Retinal pigment epithelial cell (primary cell): Measurements from ENCODE around the gene DMD.

ENCODE experiments used
- DNase-seq: peaks from one replicate; pipeline ENCODE4 v3.0.0-alpha.2; 2010; ENCODE audit warnings: low read depth
- H3K4me3 ChIP-seq: 2 replicates; pipeline ENCODE4 v1.5.1; 2011; ENCODE audit warnings: mild to moderate bottlenecking, low read length, control low read depth, moderate library complexity
- TF ChIP-seq, protein P1 (sequence below): conservative IDR thresholded peaks from 2 replicates; pipeline ENCODE4 v1.5.1; 2011; ENCODE audit warnings: low read depth, low read length, control low read depth, inconsistent platforms

Gene DMD

DNA sequence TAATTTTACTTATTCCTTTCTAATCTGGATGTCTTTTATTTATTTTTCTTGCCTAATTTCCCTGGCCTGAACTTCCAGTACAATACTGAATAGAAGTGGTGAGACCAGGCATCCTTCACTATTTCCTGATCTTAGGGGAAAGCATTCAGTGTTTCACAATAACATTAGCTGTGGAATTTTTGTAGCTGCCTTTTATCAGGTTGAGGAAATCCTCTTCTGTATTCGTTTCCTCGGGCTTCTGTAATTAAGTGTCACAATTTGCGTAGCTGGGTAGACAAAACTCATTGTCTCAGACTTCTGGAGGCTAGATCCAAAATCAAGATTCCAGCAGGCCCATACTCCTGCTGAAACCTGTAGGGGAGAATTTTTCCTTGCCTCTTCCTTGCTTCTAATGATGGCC lies 1541.1 kb downstream of the DMD start:
- TF ChIP-seq, protein P1, sequence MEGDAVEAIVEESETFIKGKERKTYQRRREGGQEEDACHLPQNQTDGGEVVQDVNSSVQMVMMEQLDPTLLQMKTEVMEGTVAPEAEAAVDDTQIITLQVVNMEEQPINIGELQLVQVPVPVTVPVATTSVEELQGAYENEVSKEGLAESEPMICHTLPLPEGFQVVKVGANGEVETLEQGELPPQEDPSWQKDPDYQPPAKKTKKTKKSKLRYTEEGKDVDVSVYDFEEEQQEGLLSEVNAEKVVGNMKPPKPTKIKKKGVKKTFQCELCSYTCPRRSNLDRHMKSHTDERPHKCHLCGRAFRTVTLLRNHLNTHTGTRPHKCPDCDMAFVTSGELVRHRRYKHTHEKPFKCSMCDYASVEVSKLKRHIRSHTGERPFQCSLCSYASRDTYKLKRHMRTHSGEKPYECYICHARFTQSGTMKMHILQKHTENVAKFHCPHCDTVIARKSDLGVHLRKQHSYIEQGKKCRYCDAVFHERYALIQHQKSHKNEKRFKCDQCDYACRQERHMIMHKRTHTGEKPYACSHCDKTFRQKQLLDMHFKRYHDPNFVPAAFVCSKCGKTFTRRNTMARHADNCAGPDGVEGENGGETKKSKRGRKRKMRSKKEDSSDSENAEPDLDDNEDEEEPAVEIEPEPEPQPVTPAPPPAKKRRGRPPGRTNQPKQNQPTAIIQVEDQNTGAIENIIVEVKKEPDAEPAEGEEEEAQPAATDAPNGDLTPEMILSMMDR, result no peak
- no peak for DNase-seq
- no peak overlapping the region for H3K4me3 ChIP-seq

DNA sequence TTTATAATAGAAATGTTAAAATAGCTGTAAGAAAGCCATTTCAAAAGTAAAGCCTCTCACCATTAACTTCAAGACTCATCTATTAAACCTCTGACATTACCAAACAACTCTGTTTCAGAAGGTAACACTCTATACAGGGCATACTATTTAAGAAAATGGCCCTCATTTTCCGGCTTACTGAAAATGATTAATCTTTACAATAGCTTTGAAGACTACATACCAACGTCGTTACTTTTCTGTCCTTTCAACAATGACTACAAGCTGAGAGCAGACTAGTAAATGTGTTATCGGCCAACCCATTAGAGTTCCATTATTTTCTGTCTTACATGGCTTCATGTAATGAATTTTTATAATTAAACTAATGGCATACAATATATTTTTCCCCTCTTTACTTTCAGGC lies 1545.9 kb downstream of the DMD start:
- no peak for DNase-seq
- TF ChIP-seq, protein P1, result no peak

DNA sequence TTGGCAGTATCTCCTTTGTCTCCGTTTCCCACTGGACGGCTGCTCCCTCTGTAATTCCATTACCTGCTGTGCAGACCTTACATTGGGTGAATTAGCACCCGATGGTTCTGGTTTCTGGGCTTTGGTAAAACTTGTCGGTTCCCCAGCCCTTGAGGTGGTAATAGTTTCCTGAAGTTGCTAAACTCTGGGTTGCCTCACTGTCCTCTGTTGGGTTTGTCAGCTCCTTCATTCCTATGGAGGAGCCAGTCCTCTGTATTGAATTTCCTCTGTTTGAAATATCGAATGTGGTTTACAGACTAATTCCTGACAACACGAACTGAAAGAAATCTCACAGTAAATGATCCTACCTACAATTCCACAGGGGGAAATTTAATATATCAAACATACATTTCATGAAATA lies 1548.2 kb downstream of the DMD start:
- no peak overlapping the region for H3K4me3 ChIP-seq
- DNase-seq, result no peak
- TF ChIP-seq, protein P1, result no peak

More for the DNA sequence above, 1545.9 kb downstream of the DMD start:
- no peak overlapping the region for H3K4me3 ChIP-seq

DNA sequence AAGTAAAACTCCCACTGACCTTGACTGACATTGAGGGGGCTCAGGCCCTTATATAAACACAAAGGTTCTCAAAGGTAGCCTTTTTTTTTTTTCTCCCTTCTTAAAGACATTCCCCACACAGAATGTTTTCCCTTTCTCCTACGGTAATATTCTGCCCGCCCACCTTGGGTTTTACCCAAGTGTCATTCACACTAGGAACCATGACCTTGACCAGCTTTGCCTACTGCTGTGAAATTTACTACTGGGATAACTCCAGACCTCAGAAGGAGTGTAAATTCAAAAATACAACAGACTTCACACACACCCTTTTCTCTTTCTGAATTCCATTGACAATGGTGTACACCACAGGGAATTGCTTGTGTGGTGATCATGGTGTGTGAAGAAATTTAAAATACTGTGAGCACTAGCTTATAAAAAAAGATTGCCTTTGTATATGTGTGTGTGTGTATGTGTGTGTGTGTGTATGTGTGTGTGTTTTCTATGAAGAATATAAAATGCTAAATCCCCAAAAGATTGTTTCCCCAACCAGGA lies 1550.0 kb downstream of the DMD start:
- TF ChIP-seq, protein P1, result no peak
- no peak for DNase-seq
- H3K4me3 ChIP-seq, result no peak overlapping the region

DNA sequence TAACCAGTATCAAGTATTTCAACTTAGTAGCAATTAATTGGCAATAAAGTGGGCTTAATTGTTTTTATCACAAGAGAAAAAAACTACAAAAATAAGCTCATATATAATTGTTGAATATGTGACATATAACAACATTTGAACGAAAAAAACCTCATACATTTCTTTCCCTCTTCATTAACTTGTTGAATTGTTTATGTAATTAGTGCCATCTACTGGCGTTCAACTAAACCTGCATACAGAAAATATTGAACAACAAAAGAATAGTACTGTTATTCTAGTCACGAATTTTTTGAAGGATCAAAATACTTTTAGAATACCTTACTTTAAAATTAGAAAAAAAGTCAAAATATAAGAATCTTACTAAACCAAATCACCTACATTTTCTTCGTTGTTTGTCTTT lies 1553.0 kb downstream of the DMD start:
- no peak for DNase-seq

DNA sequence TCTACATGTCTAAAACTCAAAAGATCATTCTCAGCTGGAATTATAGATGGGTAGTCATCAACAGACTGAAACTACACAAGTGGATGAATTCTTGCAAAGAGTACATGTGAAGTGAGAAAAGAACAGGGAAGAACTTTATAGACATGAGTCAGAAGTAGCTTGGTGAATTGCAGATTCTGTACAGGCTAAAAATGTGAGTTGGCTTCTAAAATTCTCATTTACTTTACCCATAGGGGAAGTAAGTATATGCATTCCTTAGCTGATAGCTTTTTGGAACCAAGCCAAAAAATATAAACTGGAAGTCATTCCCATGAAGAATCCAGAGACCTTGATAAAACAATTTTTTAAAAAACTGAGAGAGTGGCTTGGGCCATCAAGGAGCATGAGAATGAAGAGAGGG lies 1555.3 kb downstream of the DMD start:
- H3K4me3 ChIP-seq, result no peak overlapping the region
- peak; percentile 24 for DNase-seq
- TF ChIP-seq, protein P1, result no peak

More for the DNA sequence above, 1553.0 kb downstream of the DMD start:
- TF ChIP-seq, protein P1, result peak; percentile 46
- H3K4me3 ChIP-seq, result no peak overlapping the region

DNA sequence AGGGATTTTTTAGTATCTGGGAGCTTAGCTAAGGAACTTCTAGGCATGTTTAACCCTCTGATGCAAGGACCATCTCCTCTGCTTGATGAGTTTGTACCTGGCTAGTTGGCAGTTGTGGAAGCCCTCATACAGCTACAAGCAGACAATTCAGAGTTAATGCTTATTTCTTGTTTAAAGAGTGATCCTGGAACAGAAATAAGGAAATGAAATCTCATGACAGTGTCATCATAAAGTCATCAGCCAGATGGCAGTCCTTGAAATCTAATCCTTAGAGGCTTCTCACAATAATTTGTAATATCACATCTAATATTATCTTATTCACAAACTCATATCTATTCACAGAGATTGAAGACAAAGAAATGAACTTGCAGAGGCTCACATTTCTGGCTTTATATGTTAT lies 1557.9 kb downstream of the DMD start:
- no peak for DNase-seq
- H3K4me3 ChIP-seq, result no peak overlapping the region
- TF ChIP-seq, protein P1, result no peak
